ENCODE results near the gene ATP2B1.

- TF ChIP-seq CTCF (conservative IDR thresholded peaks at IDR 0.05; ENCODE audit: low read depth, low read length) (no peak), EZH2 (IDR thresholded peaks at IDR 0.05; ENCODE audit: low read length, unreplicated experiment) (no peak)
Measured at GRCh38 chr12:89632778-89633177, 75.9 kb downstream of the ATP2B1 start.
